GM12873 (cell line): Measurements from ENCODE around the gene FGD3.

Source experiments
- TF ChIP-seq, protein P1 (sequence below): IDR thresholded peaks from 2 replicates; pipeline ENCODE4 v1.5.1; 2012; ENCODE audit warnings: low read depth, mild to moderate bottlenecking, moderate library complexity, low read length, control low read depth; ENCODE audit not compliant: insufficient read depth; ENCODE audit errors: missing control alignments

The FGD3 gene

DNA sequence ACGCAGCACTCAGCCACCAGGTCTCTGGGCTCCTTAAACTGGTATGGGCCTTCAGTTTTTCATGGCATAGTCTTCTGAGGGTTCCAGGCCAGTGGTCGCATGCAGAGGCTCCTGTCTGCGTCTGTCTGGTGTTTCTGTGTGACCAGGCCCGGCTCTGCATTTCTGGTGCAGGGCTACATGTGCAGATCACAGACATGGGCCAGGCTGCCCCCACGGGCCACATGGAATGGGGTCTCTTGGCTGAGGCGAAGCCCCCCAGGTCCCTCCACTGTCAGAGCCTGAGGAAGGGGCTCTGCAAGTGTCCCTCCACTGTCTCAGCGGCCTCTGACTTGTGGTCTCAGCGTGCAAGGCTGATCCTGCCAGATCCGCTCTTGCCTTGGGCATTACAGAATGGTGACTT lies 133.1 kb downstream of the FGD3 start:
- TF ChIP-seq, protein P1, sequence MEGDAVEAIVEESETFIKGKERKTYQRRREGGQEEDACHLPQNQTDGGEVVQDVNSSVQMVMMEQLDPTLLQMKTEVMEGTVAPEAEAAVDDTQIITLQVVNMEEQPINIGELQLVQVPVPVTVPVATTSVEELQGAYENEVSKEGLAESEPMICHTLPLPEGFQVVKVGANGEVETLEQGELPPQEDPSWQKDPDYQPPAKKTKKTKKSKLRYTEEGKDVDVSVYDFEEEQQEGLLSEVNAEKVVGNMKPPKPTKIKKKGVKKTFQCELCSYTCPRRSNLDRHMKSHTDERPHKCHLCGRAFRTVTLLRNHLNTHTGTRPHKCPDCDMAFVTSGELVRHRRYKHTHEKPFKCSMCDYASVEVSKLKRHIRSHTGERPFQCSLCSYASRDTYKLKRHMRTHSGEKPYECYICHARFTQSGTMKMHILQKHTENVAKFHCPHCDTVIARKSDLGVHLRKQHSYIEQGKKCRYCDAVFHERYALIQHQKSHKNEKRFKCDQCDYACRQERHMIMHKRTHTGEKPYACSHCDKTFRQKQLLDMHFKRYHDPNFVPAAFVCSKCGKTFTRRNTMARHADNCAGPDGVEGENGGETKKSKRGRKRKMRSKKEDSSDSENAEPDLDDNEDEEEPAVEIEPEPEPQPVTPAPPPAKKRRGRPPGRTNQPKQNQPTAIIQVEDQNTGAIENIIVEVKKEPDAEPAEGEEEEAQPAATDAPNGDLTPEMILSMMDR, result no peak

DNA sequence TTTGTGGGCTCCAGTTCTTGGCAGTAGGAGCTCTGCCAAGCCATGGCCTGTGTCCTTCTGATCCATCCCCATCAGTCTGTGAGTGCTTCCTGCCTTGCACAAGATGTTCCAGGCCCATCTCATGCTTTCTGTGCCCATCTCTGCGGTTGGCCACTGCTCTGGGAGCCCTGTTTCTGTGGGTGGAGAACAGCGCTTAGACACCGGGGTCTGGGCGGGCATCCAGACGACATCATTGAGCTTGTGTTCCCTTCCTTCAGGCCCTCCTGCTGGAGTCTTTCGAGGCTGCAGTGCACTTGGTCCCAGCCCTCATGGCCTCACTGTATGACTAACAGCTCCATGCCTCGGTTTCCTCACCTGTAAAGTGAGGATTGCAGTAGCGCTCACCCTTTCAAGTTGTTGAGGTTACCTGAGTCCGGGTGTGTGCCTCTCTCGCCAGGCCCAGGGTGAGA lies 133.8 kb downstream of the FGD3 start:
- TF ChIP-seq, protein P1, result no peak

DNA sequence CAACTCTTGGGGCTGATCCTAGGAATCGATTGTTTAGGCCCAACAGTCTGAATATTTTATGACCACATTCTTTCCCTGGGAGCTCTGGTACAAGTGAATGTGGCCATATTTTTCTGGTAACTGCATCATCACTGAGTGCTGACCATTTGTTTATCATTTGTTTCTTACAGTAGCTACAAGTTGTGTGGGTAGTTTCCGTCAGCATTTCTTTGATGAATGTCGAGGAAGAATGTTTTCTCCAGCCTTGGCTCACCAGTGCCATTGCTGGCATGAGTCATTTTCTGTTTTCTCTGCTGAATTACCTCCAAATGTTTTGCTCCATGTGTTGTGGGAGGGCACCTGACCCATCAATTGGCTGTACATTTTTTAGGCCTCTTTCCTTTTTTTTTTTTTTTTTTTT lies 134.6 kb downstream of the FGD3 start:
- TF ChIP-seq, protein P1, result no peak

DNA sequence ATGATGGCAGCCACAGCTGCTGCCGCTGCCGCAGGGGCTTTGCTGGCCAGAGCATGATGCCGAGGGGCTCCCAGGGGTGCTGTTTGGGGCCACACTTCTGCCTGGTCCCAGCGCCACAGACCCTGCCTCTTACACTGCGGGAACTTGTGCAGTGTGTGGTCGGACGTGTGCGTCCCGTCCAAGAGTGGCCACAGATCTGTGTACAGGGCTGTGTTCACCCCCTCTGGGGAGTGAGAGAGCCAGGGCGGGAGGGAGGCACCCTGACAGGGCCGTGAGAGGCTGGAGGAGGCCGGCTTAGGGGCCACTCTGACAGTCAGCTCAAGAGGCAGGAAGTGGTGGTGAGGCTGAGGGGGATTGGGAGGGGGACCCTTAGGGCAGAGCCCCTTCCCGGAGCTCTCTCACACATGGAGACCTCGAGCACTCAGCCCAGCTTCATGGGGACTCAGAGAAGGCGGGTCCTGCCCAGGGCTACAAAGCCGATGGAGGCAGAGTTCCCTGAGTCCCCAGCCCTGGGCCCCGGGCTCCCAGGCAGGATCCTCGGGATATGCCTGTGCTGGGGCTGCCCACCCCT lies 135.6 kb downstream of the FGD3 start:
- TF ChIP-seq, protein P1, result no peak

DNA sequence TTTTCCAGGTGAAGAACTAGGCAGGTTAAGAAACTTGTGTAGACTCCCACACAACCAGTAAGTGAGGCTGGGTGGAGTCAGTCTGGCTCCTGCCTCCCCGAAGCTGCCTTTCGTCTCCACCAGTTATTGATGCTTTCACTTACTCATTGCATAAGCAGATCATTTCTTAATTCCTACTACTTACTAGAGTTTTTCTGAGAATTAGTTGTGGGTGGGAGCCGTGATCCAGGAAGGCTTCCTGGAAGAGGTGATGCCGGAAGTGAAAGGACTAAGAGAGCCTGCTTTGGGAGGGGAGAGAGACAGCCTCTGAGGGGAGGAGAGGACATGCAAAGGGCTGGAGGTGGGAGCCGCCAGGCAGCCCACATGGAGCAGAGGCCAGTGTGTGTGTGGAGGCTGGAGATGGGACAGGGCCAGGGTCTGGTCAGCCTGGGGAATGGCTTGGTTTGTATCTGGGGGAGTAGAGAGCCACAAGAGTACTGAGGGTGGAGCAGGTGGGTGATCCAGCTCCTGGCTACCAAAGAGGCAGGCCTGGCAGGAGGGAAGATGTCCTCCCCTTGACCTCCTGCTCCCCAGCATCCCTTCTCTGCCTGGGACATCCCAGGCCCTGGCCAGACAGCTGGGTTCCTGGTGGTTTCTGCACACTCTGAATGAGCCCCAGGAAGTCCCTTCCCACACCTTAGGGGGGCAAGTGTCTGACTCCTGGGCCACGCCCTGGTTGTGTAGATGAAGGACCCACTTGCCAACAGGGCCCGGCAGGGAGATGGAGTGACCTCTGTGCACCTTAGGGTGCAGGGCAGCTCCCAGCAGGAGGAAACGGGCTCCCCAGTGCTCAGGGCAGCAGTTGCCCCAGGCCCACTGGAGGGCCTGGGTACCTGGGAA lies 136.5 kb downstream of the FGD3 start:
- TF ChIP-seq, protein P1, result no peak

DNA sequence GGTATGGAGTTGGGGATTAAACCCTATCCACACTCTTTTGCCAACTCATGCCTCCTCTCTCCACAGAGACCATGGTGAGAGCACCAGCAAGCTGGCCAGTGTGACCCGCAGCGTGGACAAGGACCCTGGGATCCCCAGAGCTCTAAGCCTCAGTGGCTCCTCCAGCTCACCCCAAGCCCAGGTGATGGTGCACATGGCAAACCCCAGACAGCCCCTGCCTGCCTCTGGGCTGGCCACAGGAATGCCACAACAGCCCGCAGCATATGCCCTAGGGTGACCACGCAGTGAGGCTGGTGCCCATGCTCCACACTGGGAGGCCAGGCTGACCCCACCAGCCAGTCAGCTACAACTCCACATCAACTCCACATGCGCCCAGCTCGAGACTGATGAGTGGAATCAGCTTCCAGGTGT lies 137.2 kb downstream of the FGD3 start:
- TF ChIP-seq, protein P1, result no peak

DNA sequence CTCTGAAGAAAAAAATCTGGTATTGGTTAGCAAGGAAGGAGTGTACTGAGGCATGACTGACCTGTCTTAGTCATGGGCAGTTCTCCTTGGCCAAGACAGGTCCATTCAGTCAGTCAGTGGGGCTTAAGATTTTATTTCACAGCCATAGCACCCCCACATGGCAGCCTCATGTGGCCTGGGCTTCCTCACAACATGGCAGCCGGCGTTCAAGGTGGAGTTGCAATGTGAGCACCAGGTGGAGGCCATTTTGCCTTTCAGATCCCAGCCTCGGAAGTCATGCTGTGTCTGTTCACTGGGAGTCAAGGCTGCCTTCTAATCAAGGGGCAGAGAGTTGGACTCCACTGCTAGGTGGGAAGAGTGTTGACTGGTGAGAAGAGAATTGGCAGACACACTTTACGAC lies 138.4 kb downstream of the FGD3 start:
- TF ChIP-seq, protein P1, result no peak
